ENCODE data around the gene MRC1. TPM values are rescaled to one million over a fixed set of nuclear protein-coding genes. Genes with fewer than 3 reads are reported as not detected.

Gene MRC1
- total and polyA plus RNA-seq, 2 donors (not counting 3 experiments of a cell fraction or from before 2014, with no cell fraction given) = 0.03 to 0.13 TPM

DNA sequence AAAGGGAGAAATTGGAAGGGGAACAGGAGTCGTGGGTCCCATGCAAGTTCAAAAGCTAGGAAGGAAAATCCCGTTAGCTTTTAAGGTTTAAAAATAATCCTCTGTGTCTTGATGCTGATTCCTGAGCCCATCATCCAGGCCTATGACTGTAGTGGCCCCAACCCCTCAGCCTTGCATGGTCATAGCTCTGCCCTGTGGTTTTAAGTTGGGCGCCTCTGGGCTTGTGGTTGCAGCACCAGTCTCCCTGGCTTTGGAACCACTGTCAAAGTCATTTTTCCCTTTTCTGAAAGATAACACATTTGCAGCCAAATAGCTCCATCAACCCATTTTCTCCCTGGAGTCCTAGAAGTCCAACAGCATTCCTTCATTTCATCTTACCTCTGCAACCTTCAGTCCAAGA lies 43.5 kb upstream of the MRC1 start:
- intact Hi-C loops (cut with micrococcal nuclease) = no loop called here
- no peak overlapping the region for H3K9ac ChIP-seq (replicated peaks; ENCODE audit: extremely low read depth, insufficient read depth, low read length)
- dilution Hi-C loops (cut with MboI; ENCODE audit: extremely low pct_ligation_motif_present, low sequenced_read_pairs) = no loop called here
- ChIA-PET POLR2A (no interaction called here), CTCF (interaction anchor here (0.8 to 1.3 kb wide), 2 partner anchors 11 to 21 kb away, joined by 3 read pairs; no protein-coding TSS in a partner anchor)
- BruUV-seq (replicated peaks) = no TSS peak
- no peaks in the 10 kb centered on the region for H3K27me3 ChIP-seq (ENCODE audit: control insufficient read depth in 2 of 2, insufficient read depth in 2 of 2, low read length in 2 of 2)
- no peaks in the 10 kb centered on the region for H3K9me3 ChIP-seq (replicated peaks; ENCODE audit: control insufficient read depth, insufficient read depth, low read length)
- no peaks in the 10 kb centered on the region for H3K9me1 ChIP-seq (replicated peaks; ENCODE audit: control insufficient read depth, extremely low read depth, insufficient read depth, low read length)
- no peaks in the 10 kb centered on the region for H3K79me2 ChIP-seq (ENCODE audit: control insufficient read depth, insufficient read depth, low read length)
- H2AFZ ChIP-seq (ENCODE audit: low read depth, low read length) = no peak overlapping the region
- H3K4me1 ChIP-seq (ENCODE audit: control insufficient read depth, extremely low read depth, insufficient read depth, low read length) = peaks cover 16% of the 10 kb centered on the region
- H3K36me3 ChIP-seq (ENCODE audit: control insufficient read depth in 2 of 2, extremely low read depth in 1 of 2, insufficient read depth in 2 of 2, low read length in 2 of 2) = no peaks in the 10 kb centered on the region
- peak; percentile 35 for FAIRE-seq
- TF ChIP-seq POLR2A (IDR thresholded peaks at IDR 0.05; ENCODE audit: low read depth, low read length) (no peak), CTCF (IDR thresholded peaks at IDR 0.05; ENCODE audit: extremely low read depth in 1 of 2, insufficient read depth in 1 of 2, low read depth in 1 of 2, low read length in 2 of 2) (no peak), MYC (IDR thresholded peaks at IDR 0.05; ENCODE audit: low read depth, low read length) (no peak)
- H4K20me1 ChIP-seq (replicated peaks; ENCODE audit: control insufficient read depth, extremely low read depth, insufficient read depth, low read length) = no peaks in the 10 kb centered on the region
- H3K4me3 ChIP-seq (replicated peaks in 1 of 3; ENCODE audit: insufficient read depth in 1 of 3, low read depth in 1 of 3, low read length in 3 of 3) = no peak overlapping the region
- H3K4me2 ChIP-seq (ENCODE audit: insufficient read depth, low read length) = no peak overlapping the region
- H3K27ac ChIP-seq (ENCODE audit: insufficient read depth, low read depth, low read length) = no peak overlapping the region
- no peak for DNase-seq (ENCODE audit: low read depth, low spot score)

DNA sequence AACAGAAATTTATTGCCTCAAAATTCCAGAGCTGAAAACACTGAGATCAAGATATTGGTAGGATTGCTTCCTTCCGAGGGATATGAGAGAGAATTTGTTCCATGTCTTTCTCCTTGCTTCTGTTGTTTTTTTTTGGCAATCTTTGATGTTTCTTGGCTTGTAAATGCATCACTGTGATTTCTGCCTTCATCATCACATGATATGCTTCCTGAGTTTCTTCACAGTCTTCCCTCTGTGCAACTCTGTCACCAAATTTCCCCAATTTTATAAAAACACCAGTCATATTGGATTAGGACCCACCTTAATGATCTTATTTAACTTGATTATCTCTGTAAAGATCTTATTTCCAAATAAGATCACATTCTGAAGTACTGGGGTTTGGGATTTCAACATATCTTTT lies 42.4 kb upstream of the MRC1 start:
- TF ChIP-seq GATA2 (IDR thresholded peaks at IDR 0.05; ENCODE audit: insufficient read depth, insufficient read length, low read depth, low read length) (no peak), MYC (IDR thresholded peaks at IDR 0.05; ENCODE audit: low read depth, low read length) (no peak), FOS (IDR thresholded peaks at IDR 0.05; ENCODE audit: borderline replicate concordance, insufficient read depth, low read length) (no peak), EZH2 (IDR thresholded peaks at IDR 0.05; ENCODE audit: borderline replicate concordance, low read depth, low read length, severe bottlenecking) (no peak), POLR2AphosphoS5 (IDR thresholded peaks at IDR 0.05; ENCODE audit: insufficient read depth, low read depth, low read length) (no peak), POLR2A (IDR thresholded peaks at IDR 0.05; ENCODE audit: low read depth, low read length) (no peak), CTCF (IDR thresholded peaks at IDR 0.05; ENCODE audit: extremely low read depth in 1 of 2, insufficient read depth in 1 of 2, low read depth in 1 of 2, low read length in 2 of 2) (no peak), MAX (IDR thresholded peaks at IDR 0.05; ENCODE audit: insufficient read depth, insufficient read length) (no peak), JUN (IDR thresholded peaks at IDR 0.05; ENCODE audit: borderline replicate concordance, insufficient read depth, insufficient read length, low read depth) (no peak)
- CTCF ChIA-PET = interaction anchor here (1.0 kb wide), 1 partner anchor 22 kb away, joined by 3 read pairs; no protein-coding TSS in a partner anchor
- intact Hi-C loops (cut with micrococcal nuclease) (no loop called here), dilution Hi-C loops (cut with MboI; ENCODE audit: extremely low pct_ligation_motif_present, low sequenced_read_pairs) (no loop called here)
- H3K36me3 ChIP-seq (ENCODE audit: control insufficient read depth in 2 of 2, extremely low read depth in 1 of 2, insufficient read depth in 2 of 2, low read length in 2 of 2) = no peaks in the 10 kb centered on the region
- no peaks in the 10 kb centered on the region for H3K79me2 ChIP-seq (ENCODE audit: control insufficient read depth, insufficient read depth, low read length)
- FAIRE-seq (peak; percentile 68), DNase-seq (ENCODE audit: low read depth, low spot score) (peak; percentile 19)
- no TSS peak for BruUV-seq (replicated peaks)
- peaks cover 16% of the 10 kb centered on the region for H3K4me1 ChIP-seq (ENCODE audit: control insufficient read depth, extremely low read depth, insufficient read depth, low read length)
- no peaks in the 10 kb centered on the region for H3K27me3 ChIP-seq (ENCODE audit: control insufficient read depth in 2 of 2, insufficient read depth in 2 of 2, low read length in 2 of 2)
- no peak overlapping the region for H2AFZ ChIP-seq (ENCODE audit: low read depth, low read length)
- H3K4me2 ChIP-seq (ENCODE audit: insufficient read depth, low read length) = no peak overlapping the region
- H4K20me1 ChIP-seq (replicated peaks; ENCODE audit: control insufficient read depth, extremely low read depth, insufficient read depth, low read length) = no peaks in the 10 kb centered on the region
- H3K9ac ChIP-seq (replicated peaks; ENCODE audit: extremely low read depth, insufficient read depth, low read length) = no peak overlapping the region
- no peak overlapping the region for H3K4me3 ChIP-seq (replicated peaks in 1 of 3; ENCODE audit: insufficient read depth in 1 of 3, low read depth in 1 of 3, low read length in 3 of 3)
- POLR2A ChIA-PET = no interaction called here
- H3K9me1 ChIP-seq (replicated peaks; ENCODE audit: control insufficient read depth, extremely low read depth, insufficient read depth, low read length) = no peaks in the 10 kb centered on the region
- no peak overlapping the region for H3K27ac ChIP-seq (ENCODE audit: insufficient read depth, low read depth, low read length)
- no peaks in the 10 kb centered on the region for H3K9me3 ChIP-seq (replicated peaks; ENCODE audit: control insufficient read depth, insufficient read depth, low read length)
